HG03196 (cell line): ENCODE data around the gene MYO9B.

ENCODE experiments used
- ATAC-seq: cut with Tn5 transposase; IDR thresholded peaks from one replicate; pipeline ENCODE4 v1.9.1; 2021; ENCODE audit not compliant: unreplicated experiment

Gene MYO9B

DNA sequence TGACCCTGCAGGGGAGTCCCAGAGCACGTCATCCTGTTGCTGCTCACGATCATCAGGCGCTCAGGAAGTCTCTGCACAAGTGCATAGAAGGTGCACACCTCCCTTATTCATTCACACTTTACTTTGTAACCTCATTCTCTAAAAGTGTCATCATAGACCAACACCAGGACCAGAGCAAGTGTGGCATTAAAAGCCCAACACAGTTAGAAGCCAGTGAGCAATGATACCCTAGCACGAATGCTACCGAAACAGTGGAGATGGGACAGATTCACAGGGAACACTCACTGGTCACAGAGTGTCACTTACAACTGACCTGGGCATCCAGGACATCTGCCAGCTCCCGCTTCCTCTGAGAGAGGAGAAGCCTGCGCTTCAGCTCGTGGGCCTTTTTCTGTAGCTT, 17.3 kb upstream of the MYO9B start:
- no peak for ATAC-seq

GRCh38 chr19:17060802-17061201, 14.8 kb upstream of the MYO9B start:
- ATAC-seq: no peak

GRCh38 chr19:17061205-17061604, 14.4 kb upstream of the MYO9B start:
- ATAC-seq: no peak

- ATAC-seq: no peak
Observed at GRCh38 chr19:17061691-17062090, 13.9 kb upstream of the MYO9B start.

- ATAC-seq: no peak
Observed at GRCh38 chr19:17063428-17063827, 12.1 kb upstream of the MYO9B start.

GRCh38 chr19:17069193-17069592, 6.4 kb upstream of the MYO9B start:
- ATAC-seq: no peak

GRCh38 chr19:17070421-17070820, 5.2 kb upstream of the MYO9B start:
- no peak for ATAC-seq

- no peak for ATAC-seq
Observed at GRCh38 chr19:17070912-17071311, 4.7 kb upstream of the MYO9B start.

DNA sequence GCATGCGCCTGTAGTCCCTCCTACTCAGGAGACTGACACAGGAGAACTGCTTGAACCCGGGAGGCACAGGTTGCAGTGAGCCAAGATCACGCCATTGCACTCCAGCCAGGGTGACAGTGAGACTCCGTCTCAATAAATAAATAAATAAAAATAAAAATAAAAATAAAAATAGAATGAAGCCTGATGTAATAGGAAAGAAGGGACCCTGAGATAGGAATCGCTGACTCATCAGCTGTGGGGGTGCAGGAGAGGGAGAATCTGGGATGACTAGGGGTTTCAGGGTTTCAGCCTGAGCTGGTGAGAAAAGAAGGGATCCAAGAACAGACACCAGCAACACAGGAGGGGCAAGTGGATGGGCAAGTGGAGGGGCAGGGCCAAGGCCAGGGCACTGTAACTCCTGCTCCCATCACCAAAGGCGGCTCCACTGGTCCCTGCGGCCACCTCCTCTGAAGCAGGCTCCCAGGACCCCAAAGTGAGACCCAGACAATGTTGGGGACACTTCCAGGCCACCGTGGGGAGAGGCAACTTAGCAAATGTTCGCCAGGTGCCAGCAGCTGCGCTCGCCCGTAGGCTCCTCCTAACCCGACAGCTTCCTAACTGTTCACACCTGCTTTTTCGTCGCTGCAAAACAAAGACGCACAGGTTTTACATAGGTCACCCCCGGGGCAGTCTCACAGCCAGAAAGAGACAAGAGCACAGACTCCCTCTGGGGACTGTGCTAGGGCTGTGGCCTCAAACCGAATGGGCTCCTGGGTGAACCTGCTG, 1.5 kb upstream of the MYO9B start:
- ATAC-seq: no peak

DNA sequence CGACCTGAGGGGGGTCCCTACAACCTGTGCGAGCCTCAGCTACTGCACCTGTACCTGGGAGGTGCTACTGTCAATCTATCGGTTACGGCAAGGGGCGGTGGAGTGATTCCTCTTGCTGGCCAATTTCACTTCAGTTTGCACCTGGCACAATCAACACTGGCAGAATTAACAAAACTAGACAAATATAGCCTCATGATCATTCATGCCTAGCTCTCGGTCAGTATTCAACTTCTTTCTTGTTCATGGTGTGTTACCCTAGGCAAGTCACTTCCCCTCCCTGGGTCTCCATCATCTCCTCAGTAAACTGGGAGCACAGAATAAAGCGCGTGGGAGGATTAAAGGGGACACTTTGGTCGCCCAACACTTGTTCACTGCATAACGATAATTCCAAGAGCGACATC, 943 bp upstream of the MYO9B start:
- peak; percentile 13 for ATAC-seq

DNA sequence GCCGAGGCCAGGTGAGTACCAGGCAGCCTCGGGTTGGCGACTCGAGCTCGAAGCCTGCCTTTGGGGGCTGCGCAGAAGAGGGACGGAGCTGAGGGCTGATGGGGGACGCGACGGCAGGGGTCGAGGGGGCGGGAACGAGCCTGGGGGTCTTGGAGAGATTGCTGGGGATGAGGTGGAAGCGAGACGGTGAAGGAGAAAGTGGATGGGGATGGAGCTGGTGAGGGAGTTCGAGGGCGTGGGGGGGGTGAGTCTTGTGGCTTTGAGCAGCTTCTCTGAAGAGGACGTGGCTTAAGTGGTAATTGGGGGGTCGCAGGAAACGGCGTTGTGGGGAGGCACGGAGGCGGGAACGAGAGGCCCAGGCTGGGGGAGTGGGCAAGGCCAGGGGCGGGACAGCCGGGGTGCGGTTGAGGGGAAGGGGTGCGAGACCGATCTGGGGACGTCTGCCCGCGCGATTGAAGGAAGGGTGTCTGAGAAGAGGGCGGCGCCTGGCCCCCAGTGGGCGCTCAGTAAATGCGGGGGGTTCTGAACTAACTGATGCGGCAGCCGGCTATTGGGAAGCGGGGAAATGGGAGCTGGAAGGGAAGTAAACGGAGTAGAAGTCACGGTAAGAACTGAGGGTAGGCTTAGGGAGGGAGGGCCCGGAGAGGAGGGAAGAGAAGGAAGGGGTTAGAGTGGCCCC, 426 bp downstream of the MYO9B start:
- ATAC-seq: no peak

GRCh38 chr19:17076543-17076991, 990 bp downstream of the MYO9B start:
- no peak for ATAC-seq

- no peak for ATAC-seq
Observed at GRCh38 chr19:17077447-17078028, 2.0 kb downstream of the MYO9B start.

- ATAC-seq: no peak
Observed at GRCh38 chr19:17078036-17078919, 2.7 kb downstream of the MYO9B start.

DNA sequence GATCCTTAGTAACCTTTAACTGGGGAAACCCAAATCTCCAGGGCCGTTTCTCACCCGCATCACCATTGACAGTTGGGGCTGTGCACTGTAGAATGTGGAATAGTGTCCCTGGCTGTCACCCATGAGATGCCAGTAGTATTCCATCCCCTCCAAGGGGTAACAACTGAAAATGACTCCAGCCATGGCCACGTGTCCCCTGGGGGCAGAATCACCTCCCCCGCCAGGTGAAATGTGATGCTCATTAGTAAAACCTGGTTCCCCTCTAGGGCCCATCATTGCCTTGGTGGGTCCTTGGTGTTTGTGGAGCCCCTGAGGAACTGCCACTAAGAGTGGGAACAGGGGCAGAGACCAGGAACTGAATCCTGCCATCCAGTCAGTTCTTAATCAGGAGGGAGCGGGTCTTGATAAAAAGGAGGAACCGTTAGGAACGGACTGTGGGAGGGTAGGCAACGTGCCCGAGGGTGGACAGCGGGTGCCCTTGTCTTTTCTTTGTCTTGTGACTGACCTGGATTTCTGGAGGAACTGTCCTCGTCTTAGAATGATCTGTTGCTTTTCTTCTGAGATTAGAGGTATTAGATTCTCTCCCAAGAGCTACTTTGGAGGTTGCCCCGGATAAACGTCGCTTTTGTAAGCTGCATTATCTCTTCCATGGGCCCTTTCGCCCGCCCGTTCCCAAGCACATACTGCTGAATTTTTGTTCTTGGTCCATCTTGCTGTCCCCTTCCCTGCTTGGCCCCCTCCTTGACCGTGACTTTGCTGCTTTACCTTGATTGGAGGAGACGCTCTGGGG, 3.5 kb downstream of the MYO9B start:
- ATAC-seq: no peak

- ATAC-seq: no peak
Observed at GRCh38 chr19:17079710-17080439, 4.3 kb downstream of the MYO9B start.

GRCh38 chr19:17080440-17080801, 4.8 kb downstream of the MYO9B start:
- ATAC-seq: no peak

- ATAC-seq: no peak
Observed at GRCh38 chr19:17081672-17082630, 6.4 kb downstream of the MYO9B start.

- no peak for ATAC-seq
Observed at GRCh38 chr19:17086120-17086519, 10.5 kb downstream of the MYO9B start.
